ENCODE measurements around the gene ADTRP.

Gene ADTRP

GRCh38 chr6:11773013-11773412, 5.6 kb downstream of the ADTRP start:
- DNase-seq (ENCODE audit: low read depth): no peak

GRCh38 chr6:11772109-11772825, 6.3 kb downstream of the ADTRP start:
- no peak for DNase-seq (ENCODE audit: low read depth)

- DNase-seq (ENCODE audit: low read depth): no peak
Observed at GRCh38 chr6:11771473-11772048, 7.0 kb downstream of the ADTRP start.

DNA sequence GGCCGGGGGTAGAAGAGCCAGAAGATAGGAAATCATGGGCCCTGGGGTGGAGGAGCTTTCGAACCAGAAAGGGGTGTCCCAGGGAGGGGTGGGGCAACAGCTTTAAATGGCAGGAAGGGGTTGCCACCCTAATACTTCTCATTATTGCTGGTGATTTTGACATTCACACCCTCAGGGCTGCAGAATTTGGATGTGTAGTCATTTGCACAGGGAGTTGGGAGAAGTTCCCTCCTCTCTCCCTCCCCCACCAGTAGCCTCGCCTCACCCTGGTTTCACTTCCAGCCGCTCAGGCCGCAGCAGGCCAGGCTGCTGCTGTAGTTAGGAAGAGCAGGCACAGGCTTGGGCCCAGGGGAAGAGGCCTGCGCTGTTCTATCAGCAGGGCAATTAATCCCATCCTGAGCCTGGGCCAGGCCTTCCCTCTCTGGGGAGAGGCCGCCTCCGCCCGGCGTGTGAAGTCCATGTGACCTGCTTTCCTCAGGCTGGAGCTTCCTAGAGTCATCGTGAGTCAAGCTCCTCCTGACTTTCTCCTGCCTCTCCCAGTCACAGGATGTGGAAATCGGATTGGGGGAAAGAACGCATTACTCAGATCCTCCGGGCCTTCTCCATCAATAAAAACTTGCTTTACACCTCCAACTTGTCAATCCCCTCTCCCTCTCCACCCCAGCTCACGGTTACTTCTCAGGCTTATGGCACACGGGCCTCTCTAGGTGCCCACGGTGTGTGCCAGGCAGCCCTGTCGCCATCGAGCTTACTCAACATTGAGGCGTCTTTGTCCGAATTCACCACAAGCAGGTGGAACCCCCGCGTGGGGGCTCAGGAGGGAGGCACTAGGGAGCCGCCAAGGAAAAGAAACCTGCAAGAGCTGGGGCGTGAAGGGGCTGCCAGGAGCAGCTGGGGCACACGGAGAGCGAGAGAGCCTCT, 7.8 kb downstream of the ADTRP start:
- no peak for DNase-seq (ENCODE audit: low read depth)

DNA sequence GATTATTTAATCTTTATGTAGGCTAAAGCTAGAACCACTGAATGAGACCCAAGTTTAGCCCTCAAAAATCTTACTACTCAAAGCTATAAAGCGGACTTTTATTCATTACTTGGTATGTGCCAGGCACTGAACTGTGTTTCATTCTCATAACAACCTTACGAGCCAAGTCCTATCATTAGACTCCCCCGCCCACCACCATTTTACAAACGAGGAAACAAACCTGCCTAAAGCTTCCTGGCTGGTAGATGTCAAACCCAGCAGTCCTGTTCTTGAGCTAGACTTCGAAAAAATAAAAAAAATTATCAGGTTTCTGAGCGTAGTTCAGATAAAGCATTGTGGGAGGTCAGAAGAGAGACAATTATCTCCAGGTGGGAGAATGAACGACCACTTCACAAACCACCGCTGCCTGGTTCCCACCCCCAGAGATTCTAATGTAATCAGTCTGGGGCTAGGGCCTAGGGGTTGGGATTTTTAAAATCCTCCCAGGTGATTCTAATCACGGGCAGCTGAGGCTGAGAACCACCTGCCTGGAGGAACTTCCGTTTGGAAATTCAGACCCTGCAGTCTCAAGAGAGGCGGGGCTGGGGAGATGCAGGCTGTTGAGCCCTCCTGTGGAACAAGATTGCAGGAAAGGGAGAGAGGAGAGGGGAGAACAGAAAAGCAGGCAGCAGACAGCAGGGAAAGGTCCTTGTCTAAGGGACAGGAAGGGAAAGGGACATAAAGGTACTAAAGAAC, 8.6 kb downstream of the ADTRP start:
- no peak for DNase-seq (ENCODE audit: low read depth)

DNA sequence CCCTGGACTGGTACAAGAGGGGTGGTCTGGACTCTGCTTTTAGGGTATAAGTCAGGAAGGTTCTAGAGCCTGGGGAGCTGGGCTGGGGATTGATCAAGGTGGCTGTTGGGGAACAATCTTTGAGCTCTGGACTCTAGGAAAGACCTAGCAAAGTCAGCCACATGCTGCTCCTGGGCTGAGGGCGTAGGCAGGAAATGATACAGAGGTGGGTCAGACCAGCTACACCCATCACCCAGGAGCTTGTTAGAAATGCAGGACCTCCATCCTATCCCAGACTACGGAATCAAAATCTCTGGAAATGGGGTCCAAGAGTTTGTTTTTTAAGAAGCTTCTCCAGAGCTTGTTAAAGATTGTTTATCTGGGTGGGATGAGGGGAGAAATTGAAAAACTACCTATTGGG, 9.4 kb downstream of the ADTRP start:
- no peak for DNase-seq (ENCODE audit: low read depth)

DNA sequence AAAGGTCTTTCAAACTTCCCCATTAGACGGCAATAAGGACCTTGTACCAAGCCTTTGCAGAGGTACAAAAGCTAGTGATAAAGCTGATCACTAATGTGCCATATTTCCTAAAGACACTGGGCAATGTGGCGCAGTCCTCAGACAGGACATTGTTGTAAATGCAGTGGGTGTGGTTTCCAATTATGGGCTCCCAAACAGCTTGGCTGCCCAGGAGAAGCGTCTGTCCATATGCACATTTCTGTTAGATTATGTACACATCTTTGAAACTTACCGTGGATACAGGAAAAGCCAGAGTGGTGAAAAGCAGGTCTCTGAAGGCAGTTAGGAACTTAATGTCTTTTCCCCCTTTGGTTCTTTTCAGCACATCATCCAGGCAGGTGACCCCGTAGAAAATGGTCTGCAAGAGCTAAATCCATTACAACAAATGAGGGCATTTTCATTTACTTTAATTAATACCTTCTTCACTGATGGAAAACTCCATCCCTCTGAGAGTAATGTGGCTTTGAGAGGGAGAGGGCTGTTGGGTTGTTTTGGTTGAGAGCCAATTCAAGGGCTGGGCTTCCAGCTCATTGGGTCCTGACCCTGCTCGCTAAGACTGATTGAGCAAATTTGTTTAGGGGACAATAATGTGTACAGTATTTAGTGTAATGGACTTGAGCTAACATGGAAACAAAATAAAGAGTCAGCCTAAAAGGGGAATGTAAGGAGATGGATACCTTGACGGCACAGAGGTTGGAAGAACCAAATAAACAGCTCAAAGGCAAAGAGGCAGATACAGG, 10.4 kb downstream of the ADTRP start:
- DNase-seq (ENCODE audit: low read depth): no peak

DNA sequence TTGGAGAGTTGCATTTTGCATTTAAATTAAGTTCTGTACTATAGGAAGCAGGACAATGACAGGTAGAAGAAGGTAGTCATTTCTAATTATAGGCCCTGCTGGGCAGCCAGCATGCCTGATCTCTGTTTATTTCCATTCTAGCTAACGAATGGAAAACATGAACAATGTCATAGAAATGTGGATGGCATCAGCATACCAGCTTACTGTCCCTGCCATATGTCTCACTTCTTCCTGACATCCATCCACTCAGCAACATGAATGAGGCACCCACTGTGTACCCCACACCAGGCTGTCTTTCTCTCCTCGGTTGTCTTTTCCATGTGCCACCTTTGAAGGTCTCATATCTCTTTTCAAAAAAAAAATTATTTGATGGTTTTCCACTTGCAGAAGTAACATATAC, 11.1 kb downstream of the ADTRP start:
- no peak for DNase-seq (ENCODE audit: low read depth)

GRCh38 chr6:11766589-11767450, 11.8 kb downstream of the ADTRP start:
- DNase-seq (ENCODE audit: low read depth): no peak

GRCh38 chr6:11766043-11766442, 12.6 kb downstream of the ADTRP start:
- DNase-seq (ENCODE audit: low read depth): no peak

DNA sequence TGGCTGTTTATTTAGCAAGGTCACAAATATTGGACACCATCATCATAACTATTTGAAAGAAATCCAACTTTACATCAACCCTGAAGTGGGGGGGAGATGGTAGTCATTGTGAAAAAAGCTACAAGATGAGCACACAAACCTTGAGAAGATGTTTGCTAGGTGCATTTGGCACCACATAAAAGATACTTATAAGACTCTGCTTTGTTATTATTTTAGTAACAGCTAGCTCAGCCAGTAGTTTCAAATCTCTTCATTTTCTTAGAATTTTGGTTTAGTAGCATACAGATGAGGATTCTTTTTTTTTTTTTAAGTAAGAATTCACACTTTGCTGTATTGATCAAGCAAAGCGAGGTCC, 14.4 kb downstream of the ADTRP start:
- DNase-seq (ENCODE audit: low read depth): no peak

- no peak for DNase-seq (ENCODE audit: low read depth)
Observed at GRCh38 chr6:11763460-11764249, 14.9 kb downstream of the ADTRP start.

DNA sequence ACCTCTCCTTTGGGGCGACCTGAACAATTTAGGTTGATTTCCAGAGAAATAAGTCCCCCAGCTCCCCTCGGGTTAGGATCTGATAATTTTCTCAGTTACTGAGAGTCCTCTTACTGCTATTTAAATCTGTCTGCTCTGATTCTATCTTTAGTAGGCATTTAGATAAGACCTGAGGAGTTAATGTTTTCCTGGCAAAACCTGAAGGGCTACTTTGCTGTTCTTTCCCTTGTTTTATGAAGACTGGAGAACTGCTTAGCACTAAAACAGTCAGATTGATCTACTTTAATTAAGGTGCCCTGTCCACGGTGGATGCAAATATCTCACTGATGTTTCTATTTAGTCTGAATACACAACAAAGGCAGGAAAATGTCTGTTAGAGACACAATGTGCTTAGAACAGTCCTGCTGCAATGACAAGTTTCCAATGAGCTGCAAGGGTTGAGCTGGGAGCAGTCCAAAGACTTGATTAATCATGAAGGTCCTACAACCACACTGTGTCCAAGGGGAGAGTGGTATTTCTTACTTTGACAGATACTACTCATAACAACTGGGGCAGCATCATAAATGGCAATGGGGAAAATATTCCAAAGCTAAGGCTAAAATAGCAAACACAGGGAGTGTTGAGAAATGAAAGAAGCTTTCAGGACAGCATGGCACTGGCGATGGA, 15.7 kb downstream of the ADTRP start:
- DNase-seq (ENCODE audit: low read depth): no peak

DNA sequence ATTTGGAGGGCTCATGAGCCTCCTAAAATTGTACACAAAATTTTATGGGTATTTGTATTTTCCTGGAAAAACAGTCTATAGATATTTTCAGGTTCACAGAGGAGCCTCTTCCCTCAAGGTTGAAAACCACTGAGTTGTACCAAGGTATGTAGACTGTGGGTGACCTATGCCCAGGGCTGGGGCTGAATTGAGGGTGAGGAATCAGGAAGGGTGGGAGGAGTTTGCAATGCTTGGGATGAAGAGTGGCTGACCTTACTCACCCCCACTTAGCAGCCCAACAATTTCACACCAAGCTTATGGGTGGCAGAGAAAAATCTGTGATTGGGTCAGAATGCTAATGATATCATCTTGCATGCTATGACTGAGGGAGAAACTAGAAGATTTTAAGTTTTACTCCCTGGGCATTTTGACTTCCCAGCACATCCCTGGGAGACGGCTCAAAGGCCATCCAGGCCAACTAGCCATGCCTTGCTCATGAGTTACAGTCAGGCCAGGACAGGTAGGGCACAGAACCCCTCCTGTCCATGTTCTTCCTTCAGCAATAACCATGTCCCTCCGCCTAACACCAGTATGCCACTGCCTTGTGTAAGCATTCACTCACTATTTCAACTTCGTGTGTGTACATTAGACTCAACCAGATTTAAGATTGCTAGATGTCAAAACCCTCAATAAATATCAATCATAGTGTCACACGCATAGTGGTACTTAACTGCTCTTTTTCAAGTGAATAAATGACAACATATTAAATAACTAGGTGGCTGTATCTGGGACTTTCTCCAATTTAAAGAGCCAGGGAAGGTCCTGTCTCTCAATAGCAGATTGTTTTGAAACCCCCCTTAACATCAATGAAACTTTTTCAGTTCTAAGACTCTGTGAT, 16.6 kb downstream of the ADTRP start:
- DNase-seq (ENCODE audit: low read depth): no peak

- DNase-seq (ENCODE audit: low read depth): no peak
Observed at GRCh38 chr6:11760015-11760473, 18.6 kb downstream of the ADTRP start.

GRCh38 chr6:11758878-11759277, 19.7 kb downstream of the ADTRP start:
- DNase-seq (ENCODE audit: low read depth): no peak

DNA sequence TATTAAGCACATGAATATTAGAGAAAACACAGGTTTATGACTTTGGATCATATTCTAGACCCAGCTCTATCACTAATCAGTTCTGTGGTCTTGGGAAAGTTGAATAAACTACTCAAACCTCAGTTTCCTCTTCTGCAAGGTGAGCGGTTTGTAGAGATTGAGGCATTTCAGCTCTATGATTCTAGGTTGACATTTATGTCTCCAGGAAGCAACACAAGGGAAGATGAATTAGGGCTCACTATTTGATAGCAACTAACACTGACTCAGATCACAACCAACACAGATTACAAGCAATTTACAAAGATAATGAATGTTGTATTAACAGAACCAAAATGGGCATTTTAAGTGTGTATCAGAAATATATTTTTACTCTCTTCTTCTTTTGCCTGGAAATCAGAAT, 21.9 kb downstream of the ADTRP start:
- DNase-seq (ENCODE audit: low read depth): no peak

- no peak for DNase-seq (ENCODE audit: low read depth)
Observed at GRCh38 chr6:11756292-11756691, 22.3 kb downstream of the ADTRP start.
